ENCODE measurements around the gene WWOX.

Gene WWOX

DNA sequence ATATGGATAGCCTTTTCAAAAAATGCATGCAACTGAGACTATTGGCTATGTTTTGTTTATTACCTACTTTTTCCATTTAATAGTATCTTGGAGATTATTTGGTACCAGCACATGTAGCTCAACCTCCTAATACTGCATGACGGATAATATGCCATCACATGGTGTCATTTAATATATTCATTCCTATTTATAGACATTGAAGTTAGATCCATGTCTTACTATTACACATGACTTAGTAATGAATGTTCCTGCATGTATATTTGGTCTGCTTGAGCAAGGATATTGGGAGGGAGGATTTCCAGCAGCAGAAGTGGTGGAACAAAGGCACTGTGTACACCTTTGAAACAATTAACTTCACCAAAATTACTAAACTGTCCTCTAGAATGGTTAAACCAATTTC is 561.3 kb downstream of the WWOX start:
- DNase-seq (ENCODE audit: low read depth) = no peak
- no peak for TF ChIP-seq CTCF (IDR thresholded peaks at IDR 0.05; ENCODE audit: control insufficient read depth, extremely low read depth, insufficient read depth)
- H3K4me3 ChIP-seq (ENCODE audit: low read depth, low read length) = no peak overlapping the region

DNA sequence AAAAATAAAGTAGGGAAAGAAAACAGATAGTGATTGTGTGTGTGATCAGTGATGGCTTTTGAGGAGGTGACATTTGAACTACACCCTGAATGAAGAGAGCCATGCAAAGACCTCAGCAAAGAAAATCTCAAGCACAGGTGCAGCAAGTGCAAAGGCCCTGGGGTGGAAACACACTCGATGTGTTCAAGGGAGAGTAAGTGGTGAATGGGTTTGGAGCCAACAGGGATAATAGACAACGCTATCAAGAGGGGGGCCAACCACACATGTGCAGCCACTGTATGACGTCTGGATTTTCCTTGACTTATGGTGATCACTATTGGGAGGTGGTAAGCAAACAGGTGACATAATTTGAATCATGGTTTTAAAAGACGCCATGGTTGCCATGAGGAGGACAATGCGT is 564.2 kb downstream of the WWOX start:
- no peak for TF ChIP-seq CTCF (IDR thresholded peaks at IDR 0.05; ENCODE audit: control insufficient read depth, extremely low read depth, insufficient read depth)
- H3K4me3 ChIP-seq (ENCODE audit: low read depth, low read length) = no peak overlapping the region
- DNase-seq (ENCODE audit: low read depth) = no peak

GRCh38 chr16:78664811-78665772 is 565.6 kb downstream of the WWOX start:
- no peak for TF ChIP-seq CTCF (IDR thresholded peaks at IDR 0.05; ENCODE audit: control insufficient read depth, extremely low read depth, insufficient read depth)
- no peak overlapping the region for H3K4me3 ChIP-seq (ENCODE audit: low read depth, low read length)
- no peak for DNase-seq (ENCODE audit: low read depth)

DNA sequence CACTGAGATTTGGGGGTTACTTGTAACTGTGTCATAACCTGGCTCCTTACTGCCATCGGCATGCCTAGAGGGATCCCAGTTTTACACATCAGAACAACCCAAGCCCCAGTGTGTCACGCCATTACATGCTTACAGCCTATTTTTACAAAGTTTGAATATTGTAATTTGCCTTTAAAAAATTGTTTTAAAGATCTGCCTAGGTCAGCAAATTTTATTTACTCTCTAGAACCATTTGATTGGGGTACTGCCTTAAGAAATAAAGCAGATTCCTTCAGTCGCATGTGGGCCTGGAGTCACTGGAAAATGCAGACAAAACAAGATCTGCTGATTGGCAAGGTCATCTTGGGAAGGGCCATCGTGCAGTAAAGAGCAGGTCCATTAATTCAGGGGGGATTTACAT is 566.9 kb downstream of the WWOX start:
- no peak overlapping the region for H3K4me3 ChIP-seq (ENCODE audit: low read depth, low read length)
- no peak for TF ChIP-seq CTCF (IDR thresholded peaks at IDR 0.05; ENCODE audit: control insufficient read depth, extremely low read depth, insufficient read depth)
- no peak for DNase-seq (ENCODE audit: low read depth)

DNA sequence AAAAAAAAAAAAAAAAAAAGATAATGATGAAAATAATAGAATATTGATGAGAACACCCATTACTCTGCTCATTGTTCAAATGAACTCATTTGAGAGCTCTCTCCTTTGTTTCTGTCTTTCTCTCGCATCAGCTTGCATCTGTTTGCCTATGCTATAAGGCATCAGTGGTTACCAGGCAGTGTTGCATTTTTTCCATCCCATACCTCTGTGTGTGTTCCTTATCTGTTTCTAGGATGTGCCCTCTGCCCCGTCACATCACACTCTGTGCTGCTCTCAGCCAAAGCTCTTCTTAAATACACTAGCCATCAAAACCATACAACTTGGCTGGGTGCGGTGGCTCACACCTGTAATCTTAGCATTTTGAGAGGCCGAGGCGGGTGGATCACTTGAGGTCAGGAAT is 568.2 kb downstream of the WWOX start:
- no peak for DNase-seq (ENCODE audit: low read depth)
- no peak for TF ChIP-seq CTCF (IDR thresholded peaks at IDR 0.05; ENCODE audit: control insufficient read depth, extremely low read depth, insufficient read depth)
- no peak overlapping the region for H3K4me3 ChIP-seq (ENCODE audit: low read depth, low read length)

DNA sequence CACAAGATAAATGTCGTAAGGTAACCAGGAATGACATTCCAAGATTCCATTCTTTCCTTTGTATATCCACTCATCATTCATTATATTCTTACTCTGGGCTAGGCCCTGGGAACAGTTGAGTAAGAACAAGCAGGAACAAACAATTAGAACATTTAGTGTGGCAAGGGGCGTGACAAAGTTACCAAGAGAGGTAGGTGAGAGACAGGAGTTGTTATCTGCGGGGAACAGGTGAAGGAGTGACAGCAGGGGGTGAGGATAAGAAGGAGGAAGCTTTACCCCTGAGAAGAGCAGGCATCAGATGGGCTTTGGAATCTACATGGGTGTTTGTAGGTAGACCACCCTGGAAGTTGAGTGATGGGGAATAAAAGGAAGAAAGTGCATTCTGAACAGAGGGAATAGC is 568.9 kb downstream of the WWOX start:
- H3K4me3 ChIP-seq (ENCODE audit: low read depth, low read length) = no peak overlapping the region
- no peak for DNase-seq (ENCODE audit: low read depth)
- TF ChIP-seq CTCF (IDR thresholded peaks at IDR 0.05; ENCODE audit: control insufficient read depth, extremely low read depth, insufficient read depth) = no peak

DNA sequence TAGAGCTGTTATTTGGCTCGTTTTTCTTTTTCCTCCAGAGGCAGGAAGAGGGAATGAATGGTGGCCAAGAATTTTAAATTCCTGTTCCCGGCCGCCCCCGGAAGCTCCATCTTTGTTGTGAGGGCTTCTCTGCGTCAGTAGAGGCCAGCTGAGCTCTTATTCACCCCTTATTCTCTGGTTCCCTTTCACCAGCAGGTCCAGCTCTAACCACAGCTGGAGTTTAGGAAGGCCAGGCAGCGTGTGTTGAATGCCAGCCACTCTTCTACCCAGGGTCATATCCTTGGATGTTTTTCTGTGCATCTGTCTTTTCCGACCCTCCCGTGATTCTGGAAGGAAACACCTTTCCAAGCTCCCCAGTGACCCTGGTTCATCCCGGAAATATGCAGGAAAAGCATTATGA is 570.5 kb downstream of the WWOX start:
- no peak overlapping the region for H3K4me3 ChIP-seq (ENCODE audit: low read depth, low read length)
- TF ChIP-seq CTCF (IDR thresholded peaks at IDR 0.05; ENCODE audit: control insufficient read depth, extremely low read depth, insufficient read depth) = no peak
- no peak for DNase-seq (ENCODE audit: low read depth)

All from LNCaP clone FGC (cell line).